Testis (tissue), 2 donors: ENCODE results near the gene PEF1.

Experiments
- POLR2A ChIP-seq: fragments of 450-650 bp; IDR thresholded peaks from one replicate; pipeline ENCODE4 v1.6.1; 2017; ENCODE audit warnings: antibody characterized with exemption, mild to moderate bottlenecking, moderate library complexity
- TF ChIP-seq, protein P1 (sequence below), 3 experiments: fragments of 450-650 bp in 2 of 3; fragments of 200-600 bp in 1 of 3; sonication (generic) in 1 of 3; IDR thresholded peaks; one replicate each; pipeline ENCODE4 v1.5.1; 2016 to 2019; ENCODE audit warnings: antibody characterized with exemption in 3 of 3, mild to moderate bottlenecking in 2 of 3, moderate library complexity in 1 of 3

GRCh38 chr1:31671561-31672201, 27.0 kb upstream of the PEF1 start:
- TF ChIP-seq, protein P1, sequence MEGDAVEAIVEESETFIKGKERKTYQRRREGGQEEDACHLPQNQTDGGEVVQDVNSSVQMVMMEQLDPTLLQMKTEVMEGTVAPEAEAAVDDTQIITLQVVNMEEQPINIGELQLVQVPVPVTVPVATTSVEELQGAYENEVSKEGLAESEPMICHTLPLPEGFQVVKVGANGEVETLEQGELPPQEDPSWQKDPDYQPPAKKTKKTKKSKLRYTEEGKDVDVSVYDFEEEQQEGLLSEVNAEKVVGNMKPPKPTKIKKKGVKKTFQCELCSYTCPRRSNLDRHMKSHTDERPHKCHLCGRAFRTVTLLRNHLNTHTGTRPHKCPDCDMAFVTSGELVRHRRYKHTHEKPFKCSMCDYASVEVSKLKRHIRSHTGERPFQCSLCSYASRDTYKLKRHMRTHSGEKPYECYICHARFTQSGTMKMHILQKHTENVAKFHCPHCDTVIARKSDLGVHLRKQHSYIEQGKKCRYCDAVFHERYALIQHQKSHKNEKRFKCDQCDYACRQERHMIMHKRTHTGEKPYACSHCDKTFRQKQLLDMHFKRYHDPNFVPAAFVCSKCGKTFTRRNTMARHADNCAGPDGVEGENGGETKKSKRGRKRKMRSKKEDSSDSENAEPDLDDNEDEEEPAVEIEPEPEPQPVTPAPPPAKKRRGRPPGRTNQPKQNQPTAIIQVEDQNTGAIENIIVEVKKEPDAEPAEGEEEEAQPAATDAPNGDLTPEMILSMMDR (IDR thresholded peaks at IDR 0.05), result no peak
- no peak for TF ChIP-seq POLR2A
